SW 1271 (cell line): ENCODE measurements around the gene RTTN.

Experiments
- DNase-seq, 2 experiments: peaks; one replicate each; lab custom pipeline; 2025; lab: John Stamatoyannopoulos, UW

RTTN gene

DNA sequence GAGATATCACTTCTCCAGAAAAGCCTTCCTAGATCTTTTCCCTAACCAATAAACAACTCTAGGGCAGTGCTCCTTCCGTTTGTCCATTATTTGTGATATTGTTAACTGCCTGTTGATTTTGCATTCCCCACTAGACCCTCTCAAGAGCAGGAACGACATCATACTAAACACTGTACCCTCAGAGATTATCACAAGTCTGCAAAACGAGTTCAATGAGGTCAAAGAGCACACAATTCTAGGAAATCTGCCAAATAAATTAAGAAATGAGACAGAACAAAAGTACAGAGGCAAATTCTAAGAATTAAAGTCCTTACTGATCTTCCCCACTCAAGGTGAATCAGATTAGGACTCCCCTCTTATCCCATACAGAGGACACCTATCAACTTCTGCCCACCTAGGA lies 7.6 kb downstream of the RTTN start:
- DNase-seq, result no peak

GRCh38 chr18:70197026-70197425 lies 8.5 kb downstream of the RTTN start:
- no peak for DNase-seq

DNA sequence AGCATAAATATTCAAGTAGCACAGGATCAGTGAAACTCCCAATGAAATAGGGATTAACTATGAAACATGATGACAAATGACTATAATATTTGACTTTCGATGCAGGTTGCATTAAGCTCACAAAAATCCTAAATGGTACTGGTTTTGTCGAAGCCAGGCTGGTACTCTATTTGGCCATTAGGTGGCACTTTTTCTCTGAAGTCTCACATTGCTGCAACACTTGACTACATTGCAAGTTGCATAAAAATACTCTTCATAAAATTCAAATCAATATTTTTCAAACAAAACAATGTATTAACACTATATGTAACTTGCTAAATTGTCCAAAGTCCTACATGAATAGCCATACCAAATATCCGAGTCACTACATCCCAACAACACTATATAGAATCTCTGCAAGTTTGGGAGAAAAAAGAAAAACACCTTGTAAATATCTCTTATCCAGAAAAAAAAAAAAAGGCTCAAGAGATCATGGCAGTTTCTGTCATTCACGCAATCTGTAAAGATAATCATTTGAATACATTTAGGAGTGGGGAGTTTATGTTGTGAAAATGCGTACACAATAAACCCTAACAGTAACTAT lies 9.5 kb downstream of the RTTN start:
- DNase-seq, result peak in 1 of 2 experiments; percentile 42

DNA sequence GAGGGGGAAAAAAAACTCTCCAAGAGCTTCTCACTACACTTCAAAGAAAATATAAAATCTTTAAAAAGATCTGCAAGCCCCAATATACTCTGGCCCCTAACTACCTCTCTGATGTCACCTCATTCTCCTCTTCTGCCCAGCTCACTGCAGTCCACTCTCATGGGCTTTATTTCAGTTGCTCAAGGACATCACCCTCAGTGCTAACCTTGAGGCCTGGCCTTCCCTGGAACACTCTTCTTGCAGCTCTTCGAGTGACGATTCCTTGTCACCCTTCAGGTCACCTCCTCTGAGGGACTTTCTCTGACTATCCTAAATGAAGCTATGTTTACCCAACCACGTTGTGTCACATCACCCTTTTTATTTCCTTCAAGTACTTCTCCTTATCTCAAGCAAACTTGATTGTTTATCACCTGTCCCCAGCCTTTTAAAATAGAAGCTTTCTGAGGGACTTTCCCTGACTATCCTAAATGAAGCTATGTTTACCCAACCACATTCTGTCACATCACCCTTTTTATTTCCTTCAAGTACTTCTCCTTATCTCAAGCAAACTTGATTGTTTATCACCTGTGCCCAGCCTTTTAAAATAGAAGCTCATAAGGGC lies 10.4 kb downstream of the RTTN start:
- DNase-seq, result no peak

GRCh38 chr18:70194227-70194890 lies 11.1 kb downstream of the RTTN start:
- no peak for DNase-seq

DNA sequence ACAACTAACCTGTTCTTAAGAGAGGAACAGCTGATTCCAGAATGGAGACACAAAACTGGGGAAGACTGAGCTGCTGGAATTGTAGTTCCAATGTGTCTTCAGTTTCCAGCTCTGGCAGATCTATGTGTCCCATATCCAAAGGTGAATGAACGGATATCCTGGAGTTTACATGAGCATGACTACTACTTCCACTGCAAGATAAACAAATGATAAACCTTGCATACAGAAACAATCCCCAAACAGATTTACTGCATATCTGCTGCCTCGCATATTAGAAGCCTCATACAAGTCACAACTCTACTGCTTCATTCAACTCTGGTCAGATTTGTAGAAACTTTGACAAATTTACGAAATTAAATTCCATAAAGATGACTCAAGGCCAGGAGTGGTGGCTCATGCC lies 15.0 kb downstream of the RTTN start:
- no peak for DNase-seq

- DNase-seq, result no peak
Measured at GRCh38 chr18:70188113-70188512, 17.4 kb downstream of the RTTN start.

DNA sequence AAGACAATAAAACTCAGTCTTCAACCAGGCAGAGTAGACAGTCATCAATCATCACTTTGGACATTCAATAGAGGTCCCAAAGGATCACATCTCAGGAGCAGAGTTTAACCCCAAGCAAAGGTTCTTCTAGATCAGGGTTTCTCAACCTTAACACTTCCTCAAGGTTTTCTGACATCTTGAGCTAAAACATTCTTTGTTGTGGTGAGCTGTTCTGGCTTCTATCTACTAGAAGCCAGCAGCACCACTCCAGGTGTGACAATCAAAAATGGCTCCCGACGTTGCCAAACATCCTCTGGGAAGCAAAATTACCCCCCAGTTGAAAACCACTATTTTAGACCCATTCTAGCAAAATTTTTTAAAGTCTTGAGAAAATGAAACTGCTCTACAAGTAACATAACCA lies 22.0 kb downstream of the RTTN start:
- DNase-seq, result no peak

DNA sequence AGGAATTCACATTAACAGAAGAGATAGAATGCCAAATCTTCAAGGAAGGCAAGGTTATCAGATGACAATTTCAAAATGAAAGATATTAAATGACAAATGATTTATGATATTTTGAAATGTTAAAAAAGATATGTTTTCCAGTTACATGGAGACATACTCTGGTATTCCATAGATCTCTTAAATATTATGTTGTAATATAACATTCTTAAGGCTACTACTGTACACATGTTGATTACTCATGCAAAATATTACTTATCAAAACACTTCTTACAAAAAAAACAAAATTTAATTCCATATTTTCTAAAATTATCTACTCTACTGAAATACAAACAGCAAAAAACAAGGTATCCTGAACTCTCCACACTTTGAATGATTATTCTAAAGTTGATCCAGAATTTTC lies 22.9 kb downstream of the RTTN start:
- DNase-seq, result peak in 1 of 2 experiments; percentile 7

DNA sequence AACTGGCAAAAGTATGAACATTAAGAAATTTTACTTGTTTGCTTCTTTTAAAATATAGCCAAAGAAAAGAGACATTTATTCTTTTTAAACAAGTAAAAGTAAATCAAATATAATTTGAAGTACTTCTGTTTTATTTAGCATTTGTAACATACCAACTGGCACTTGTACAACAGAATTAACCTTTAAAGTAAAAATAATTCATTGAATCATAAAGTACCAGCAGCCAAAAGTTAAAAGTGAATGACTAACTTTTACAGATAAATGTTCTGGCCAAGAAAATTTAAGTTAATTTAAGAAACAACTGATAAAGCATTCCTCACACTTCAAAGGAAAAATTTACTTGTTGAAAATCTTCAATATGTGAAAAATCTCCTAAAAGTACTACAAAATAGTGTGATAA lies 23.8 kb downstream of the RTTN start:
- no peak for DNase-seq

GRCh38 chr18:70181015-70181414 lies 24.5 kb downstream of the RTTN start:
- DNase-seq, result peak; percentile 52 to 88

DNA sequence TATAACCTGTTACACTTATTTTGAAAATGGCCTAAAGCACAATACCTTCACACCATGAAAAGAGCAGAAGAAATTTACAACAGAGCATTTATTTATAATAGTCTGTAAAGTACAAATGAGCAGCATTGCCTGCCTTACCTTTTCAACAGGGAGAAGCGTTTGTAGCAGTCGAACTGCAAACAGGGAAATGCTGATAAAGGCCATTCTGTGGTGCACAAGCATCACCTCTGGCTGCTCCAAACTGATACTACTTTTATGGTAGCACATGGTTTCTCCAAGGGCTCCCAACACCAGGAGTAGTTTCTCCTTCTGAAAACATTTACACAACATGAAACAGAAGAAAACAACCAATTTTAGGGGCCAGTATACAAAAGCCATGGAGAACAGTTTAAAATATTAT lies 28.9 kb downstream of the RTTN start:
- no peak for DNase-seq

DNA sequence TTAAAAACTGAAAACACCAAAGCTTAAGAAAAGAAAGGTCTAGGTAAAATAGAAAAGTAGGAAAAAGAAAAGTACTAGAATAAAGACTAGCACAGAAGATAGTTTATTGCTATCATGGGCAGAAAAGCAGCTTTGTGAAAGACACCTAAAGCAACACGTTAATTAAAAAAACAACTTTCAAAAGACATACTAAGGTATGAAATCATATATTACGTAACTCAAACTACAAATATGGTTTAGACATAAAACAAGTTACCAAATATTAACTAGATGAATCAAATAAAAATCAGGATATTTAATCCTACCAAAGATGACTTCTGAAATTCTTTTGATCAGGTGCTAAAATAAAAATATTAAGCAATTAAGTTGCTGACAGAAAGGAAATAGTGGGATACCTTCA lies 30.3 kb downstream of the RTTN start:
- DNase-seq, result no peak

DNA sequence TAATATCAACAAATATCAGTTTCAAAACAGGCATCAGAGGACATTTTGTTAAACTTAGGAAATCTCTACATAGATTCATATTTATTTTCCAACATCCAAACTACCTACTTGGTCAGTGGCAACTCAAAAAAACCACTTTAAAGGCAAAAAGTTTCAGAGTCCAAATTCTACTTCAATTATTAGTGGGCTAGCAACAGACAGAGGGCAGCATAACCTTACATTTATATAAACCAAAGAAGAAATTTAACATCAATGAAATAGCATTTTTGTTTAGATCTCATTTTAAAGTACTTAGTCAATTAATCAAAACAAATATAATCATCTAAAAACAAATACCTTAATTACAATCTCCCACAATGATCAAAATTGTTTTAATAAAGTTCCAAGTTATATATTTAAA lies 33.3 kb downstream of the RTTN start:
- DNase-seq, result peak in 1 of 2 experiments; percentile 17

- no peak for DNase-seq
Measured at GRCh38 chr18:70169747-70170146, 35.7 kb downstream of the RTTN start.

DNA sequence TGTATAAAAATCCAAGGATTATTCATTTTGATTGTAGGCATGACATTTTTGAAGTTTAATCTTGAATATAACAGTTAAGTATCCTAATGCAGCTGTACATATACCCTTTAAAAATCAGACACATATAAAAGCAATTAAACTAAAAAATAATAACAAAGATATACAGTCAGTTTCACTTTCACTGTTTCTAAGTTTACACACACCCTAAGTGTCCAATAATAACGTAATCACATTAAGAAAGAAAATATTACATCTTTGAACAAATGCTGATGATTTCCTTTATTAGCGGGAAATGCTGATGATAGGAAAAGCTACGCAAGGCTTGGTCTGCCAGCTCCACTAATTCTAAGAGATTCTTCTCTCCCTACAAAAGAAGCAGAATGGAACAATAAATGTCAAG lies 38.8 kb downstream of the RTTN start:
- no peak for DNase-seq

DNA sequence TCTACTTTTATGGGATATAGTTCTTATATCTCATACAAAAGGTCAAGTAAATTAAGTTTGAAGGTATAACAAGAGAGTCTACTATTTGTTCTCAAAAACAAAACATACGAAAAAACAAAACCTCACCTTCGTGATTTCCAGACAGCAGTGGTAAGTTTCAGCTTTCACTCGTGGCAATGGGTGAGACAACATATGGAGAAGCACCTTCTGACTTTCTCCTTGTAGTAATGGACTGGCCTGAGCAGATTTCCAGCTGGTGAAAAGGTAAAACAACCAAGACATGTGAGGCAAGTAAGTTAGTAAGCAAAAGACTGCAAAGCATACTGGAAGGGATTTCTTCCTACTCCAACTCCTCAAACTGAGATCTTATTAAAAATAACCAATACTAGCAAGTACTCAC lies 39.6 kb downstream of the RTTN start:
- no peak for DNase-seq

GRCh38 chr18:70160073-70160678 lies 45.3 kb downstream of the RTTN start:
- no peak for DNase-seq

DNA sequence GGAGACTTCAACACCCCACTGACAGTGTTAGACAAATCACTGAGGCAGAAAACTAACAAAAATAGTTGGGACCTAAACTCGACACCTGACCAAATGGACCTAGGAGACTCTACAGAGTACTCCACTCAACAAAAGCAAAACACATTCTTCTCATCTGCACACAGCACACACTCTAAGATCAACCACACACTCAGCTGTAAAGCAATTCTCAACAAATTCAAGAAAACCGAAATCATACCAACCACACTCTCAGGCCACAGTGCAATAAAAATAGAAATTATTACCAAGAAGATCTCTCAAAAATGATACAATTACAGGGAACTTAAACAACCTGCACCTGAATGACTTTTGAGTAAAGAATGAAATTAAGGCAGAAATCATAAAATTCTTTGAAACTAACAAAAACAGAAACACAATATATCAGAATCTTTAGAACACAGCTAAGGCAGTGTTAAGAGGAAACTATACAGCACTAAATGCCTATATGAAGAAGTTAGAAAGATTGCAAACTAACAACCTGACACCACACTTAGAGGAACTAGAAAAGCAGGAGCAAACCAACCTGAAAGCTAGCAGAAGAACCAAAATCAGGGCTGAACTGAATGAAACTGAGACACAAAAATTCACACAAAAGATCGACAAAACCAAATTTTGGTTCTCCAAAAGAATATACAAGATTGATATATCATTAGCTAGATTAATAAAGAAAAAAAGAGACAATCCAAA lies 46.3 kb downstream of the RTTN start:
- DNase-seq, result no peak

DNA sequence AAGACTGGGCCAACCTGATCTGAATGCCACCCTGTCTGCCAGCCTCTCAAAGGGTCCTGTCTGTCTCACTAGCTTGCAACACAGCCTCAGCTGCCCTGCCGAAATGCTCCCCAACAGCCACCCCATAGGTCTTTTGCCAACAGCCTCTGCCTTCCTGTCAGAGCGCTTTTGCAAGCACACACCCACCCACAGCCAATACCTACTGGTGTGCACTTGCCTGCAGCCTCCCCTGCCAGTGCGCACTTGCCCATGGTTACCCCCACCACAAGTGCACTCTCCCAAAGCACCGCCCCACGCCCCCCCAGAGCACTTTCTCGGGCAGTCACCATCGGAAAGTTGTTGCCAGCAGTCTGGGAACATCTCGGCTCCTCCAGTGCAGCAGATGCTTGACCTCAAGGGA lies 48.6 kb downstream of the RTTN start:
- DNase-seq, result no peak

DNA sequence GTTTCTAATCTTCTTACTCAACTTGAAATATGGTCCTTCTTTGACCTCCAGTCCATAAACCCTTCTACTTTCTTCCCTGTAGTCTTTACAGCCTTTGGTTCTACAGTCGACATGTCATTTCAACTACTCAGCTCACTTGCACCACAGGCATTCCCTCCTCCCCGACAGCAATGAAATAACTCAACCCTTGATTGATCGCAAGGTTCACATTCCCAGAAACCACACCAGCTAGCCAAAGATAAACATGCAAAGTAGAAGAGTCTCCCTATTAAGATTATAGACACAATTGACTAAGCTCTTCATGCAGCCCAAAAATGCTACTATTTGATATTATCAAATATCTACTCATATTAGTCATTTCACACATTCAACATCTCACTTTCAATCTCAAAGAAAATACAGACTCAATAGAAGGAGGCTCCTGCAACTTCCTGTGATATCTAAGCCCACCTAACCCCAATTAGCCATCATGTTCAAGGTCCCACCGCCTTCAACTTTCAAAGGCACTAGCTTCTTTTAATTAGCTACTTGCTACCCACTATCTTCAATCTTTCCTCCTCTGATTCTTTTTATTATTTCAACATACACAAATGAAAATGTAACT lies 50.8 kb downstream of the RTTN start:
- peak in 1 of 2 experiments; percentile 21 for DNase-seq

DNA sequence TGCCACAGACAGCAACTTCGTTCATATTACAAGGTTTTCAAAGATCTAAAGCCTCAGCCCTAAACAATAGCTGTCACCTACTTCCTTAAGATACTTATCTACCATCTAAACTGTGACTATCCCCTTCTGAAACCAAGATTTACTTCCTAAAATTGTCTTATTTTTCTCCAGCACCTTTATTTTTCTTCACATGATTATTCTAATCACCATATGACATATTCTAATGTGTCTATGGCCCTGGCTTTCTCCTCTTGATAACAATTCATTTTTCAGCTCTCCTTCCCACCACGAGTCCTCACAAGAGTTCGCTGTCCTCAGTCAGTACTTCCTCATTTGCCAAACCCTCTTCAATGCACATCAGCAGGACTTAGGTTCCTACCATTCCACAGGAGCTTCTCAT lies 53.9 kb downstream of the RTTN start:
- DNase-seq, result no peak
